Choroid plexus epithelial cell (primary cell): ENCODE measurements around the gene FAM81A.

Experiments used
- DNase-seq: peaks from one replicate; pipeline ENCODE4 v3.0.0-alpha.2; 2010; ENCODE audit warnings: low read depth
- H3K4me3 ChIP-seq: 2 replicates; pipeline ENCODE4 v1.5.1; 2011; ENCODE audit warnings: low read depth, mild to moderate bottlenecking, control low read depth, low read length, moderate library complexity
- CTCF ChIP-seq: conservative IDR thresholded peaks from 2 replicates; pipeline ENCODE4 v1.5.1; 2011; ENCODE audit warnings: low read depth, mild to moderate bottlenecking, control low read depth, inconsistent platforms, low read length, moderate library complexity

The FAM81A gene

GRCh38 chr15:59562448-59563186 lies 124.6 kb downstream of the FAM81A start:
- TF ChIP-seq CTCF, result no peak
- no peak overlapping the region for H3K4me3 ChIP-seq
- no peak for DNase-seq

- no peak for TF ChIP-seq CTCF
- no peak overlapping the region for H3K4me3 ChIP-seq
Measured at GRCh38 chr15:59565299-59565698, 127.3 kb downstream of the FAM81A start.

GRCh38 chr15:59567324-59567723 lies 129.3 kb downstream of the FAM81A start:
- no peak overlapping the region for H3K4me3 ChIP-seq
- no peak for TF ChIP-seq CTCF
- DNase-seq, result no peak

More at GRCh38 chr15:59565299-59565698, 127.3 kb downstream of the FAM81A start:
- DNase-seq, result no peak

- DNase-seq, result no peak
- H3K4me3 ChIP-seq, result no peak overlapping the region
- no peak for TF ChIP-seq CTCF
Measured at GRCh38 chr15:59569477-59569876, 131.5 kb downstream of the FAM81A start.

- TF ChIP-seq CTCF, result no peak
- H3K4me3 ChIP-seq, result no peak overlapping the region
- DNase-seq, result no peak
Measured at GRCh38 chr15:59570315-59570714, 132.3 kb downstream of the FAM81A start.

GRCh38 chr15:59571606-59572005 lies 133.6 kb downstream of the FAM81A start:
- no peak for TF ChIP-seq CTCF

More at GRCh38 chr15:59571606-59572005, 133.6 kb downstream of the FAM81A start:
- no peak overlapping the region for H3K4me3 ChIP-seq
- no peak for DNase-seq
